BJ (cell line): ENCODE results near the gene MADD. TPM values are rescaled to one million over a fixed set of nuclear protein-coding genes. Genes with fewer than 3 reads are reported as not detected.

ENCODE experiments used
- CTCF ChIA-PET: fragments of 350-600 bp; formaldehyde crosslinking; extraction: SDS; loops from one replicate; lab custom pipeline; 2021; ENCODE audit warnings: antibody characterized with exemption, inconsistent platforms; lab: Yijun Ruan, JAX
- POLR2A ChIA-PET: fragments of 300-600 bp; sonication (Branson Sonifier 250); formaldehyde crosslinking; extraction: SDS; loops from one replicate; lab custom pipeline; 2021; ENCODE audit warnings: antibody characterized with exemption; lab: Charles Lee
- DNase-seq: peaks from one replicate; pipeline ENCODE4 v3.0.0-alpha.2; 2011; ENCODE audit warnings: low read depth
- H3K27me3 ChIP-seq: 2 replicates; pipeline ENCODE4 v1.6.0; 2011; ENCODE audit warnings: low read length; ENCODE audit not compliant: control insufficient read depth, insufficient read depth
- H3K36me3 ChIP-seq: 2 replicates; pipeline ENCODE4 v1.5.1; 2011; ENCODE audit warnings: low read length; ENCODE audit not compliant: control insufficient read depth, insufficient read depth
- H3K4me3 ChIP-seq: 2 replicates; pipeline ENCODE4 v1.5.1; 2011; ENCODE audit warnings: low read depth, mild to moderate bottlenecking, control low read depth, low read length
- CTCF ChIP-seq: IDR thresholded peaks from 2 replicates; pipeline ENCODE4 v1.5.1; 2011; ENCODE audit warnings: low read depth, mild to moderate bottlenecking, control low read depth, inconsistent platforms, low read length, moderate library complexity; ENCODE audit not compliant: insufficient read depth
- polyA plus RNA-seq: library from polyadenylated mRNA; depleted of rRNA; stranded (reverse); fragments of >200 nt; gene quantifications from 2 replicates; pipeline ENCODE4 v1.2.3, GENCODE V29; 2011

MADD gene
- polyA plus RNA-seq, 1 experiment: 19.8 TPM

GRCh38 chr11:47278769-47279168 lies 8.8 kb downstream of the MADD start:
- POLR2A ChIA-PET: no interaction called here
- H3K4me3 ChIP-seq: no peak overlapping the region

GRCh38 chr11:47280099-47280498 lies 10.2 kb downstream of the MADD start:
- POLR2A ChIA-PET: no interaction called here
- CTCF ChIA-PET: interaction anchor here (1.3 kb wide), 1 partner anchor 18 kb away, joined by 3 read pairs; no protein-coding TSS in a partner anchor
- no peak for DNase-seq
- Histone ChIP-seq H3K27me3 (no peaks in the 10 kb centered on the region), H3K36me3 (peaks cover 39% of the 10 kb centered on the region), H3K4me3 (no peak overlapping the region)
- TF ChIP-seq CTCF: no peak

More at GRCh38 chr11:47278769-47279168, 8.8 kb downstream of the MADD start:
- no peak for DNase-seq
- TF ChIP-seq CTCF: no peak
- Histone ChIP-seq H3K36me3 (peaks cover 34% of the 10 kb centered on the region), H3K27me3 (no peaks in the 10 kb centered on the region)
- CTCF ChIA-PET: interaction anchor here (1.3 kb wide), 1 partner anchor 9 kb away, joined by 3 read pairs; no protein-coding TSS in a partner anchor

- no peak for TF ChIP-seq CTCF
- POLR2A ChIA-PET: no interaction called here
- no peak overlapping the region for H3K4me3 ChIP-seq
- DNase-seq: no peak
- no peaks in the 10 kb centered on the region for H3K27me3 ChIP-seq
- CTCF ChIA-PET: interaction anchor here (1.3 kb wide), 1 partner anchor 18 kb away, joined by 3 read pairs; no protein-coding TSS in a partner anchor
- H3K36me3 ChIP-seq: peaks cover 40% of the 10 kb centered on the region
Observed at GRCh38 chr11:47280860-47281259, 10.9 kb downstream of the MADD start.

- CTCF ChIA-PET: interaction anchor here (1.2 kb wide), 1 partner anchor 25 kb away, joined by 3 read pairs; the partner anchor contains the start of gene NR1H3
- no peak for TF ChIP-seq CTCF
- POLR2A ChIA-PET: no interaction called here
- Histone ChIP-seq H3K27me3 (no peaks in the 10 kb centered on the region), H3K36me3 (peaks cover 42% of the 10 kb centered on the region), H3K4me3 (no peak overlapping the region)
- no peak for DNase-seq
Observed at GRCh38 chr11:47282462-47282861, 12.5 kb downstream of the MADD start.

- no peak for DNase-seq
- CTCF ChIA-PET: interaction anchor here (1.6 kb wide), 1 partner anchor 25 kb away, joined by 4 read pairs; no protein-coding TSS in a partner anchor
- TF ChIP-seq CTCF: no peak
- H3K27me3 ChIP-seq: no peaks in the 10 kb centered on the region
- H3K36me3 ChIP-seq: peaks cover 48% of the 10 kb centered on the region
- no peak overlapping the region for H3K4me3 ChIP-seq
- POLR2A ChIA-PET: no interaction called here
Observed at GRCh38 chr11:47284151-47284550, 14.2 kb downstream of the MADD start.
